Measurements from ENCODE around the gene NCF4. TPM values are rescaled to one million over a fixed set of nuclear protein-coding genes. Genes with fewer than 3 reads are reported as not detected.

The NCF4 gene
- total RNA-seq, 1 donor = not detected

- no peak for DNase-seq (ENCODE audit: low read depth)
- H3K4me3 ChIP-seq (ENCODE audit: low read depth, low read length) = no peak overlapping the region
- TF ChIP-seq CTCF (IDR thresholded peaks at IDR 0.05; ENCODE audit: insufficient read depth, low read length) = no peak
Measured at GRCh38 chr22:36835903-36836302, 24.9 kb upstream of the NCF4 start.

- no peak for TF ChIP-seq CTCF (IDR thresholded peaks at IDR 0.05; ENCODE audit: insufficient read depth, low read length)
Measured at GRCh38 chr22:36838119-36839030, 22.4 kb upstream of the NCF4 start.

GRCh38 chr22:36839356-36840073 is 21.3 kb upstream of the NCF4 start:
- TF ChIP-seq CTCF (IDR thresholded peaks at IDR 0.05; ENCODE audit: insufficient read depth, low read length) = no peak
- H3K4me3 ChIP-seq (ENCODE audit: low read depth, low read length) = no peak overlapping the region
- no peak for DNase-seq (ENCODE audit: low read depth)

More at GRCh38 chr22:36838119-36839030, 22.4 kb upstream of the NCF4 start:
- no peak for DNase-seq (ENCODE audit: low read depth)
- H3K4me3 ChIP-seq (ENCODE audit: low read depth, low read length) = no peak overlapping the region

DNA sequence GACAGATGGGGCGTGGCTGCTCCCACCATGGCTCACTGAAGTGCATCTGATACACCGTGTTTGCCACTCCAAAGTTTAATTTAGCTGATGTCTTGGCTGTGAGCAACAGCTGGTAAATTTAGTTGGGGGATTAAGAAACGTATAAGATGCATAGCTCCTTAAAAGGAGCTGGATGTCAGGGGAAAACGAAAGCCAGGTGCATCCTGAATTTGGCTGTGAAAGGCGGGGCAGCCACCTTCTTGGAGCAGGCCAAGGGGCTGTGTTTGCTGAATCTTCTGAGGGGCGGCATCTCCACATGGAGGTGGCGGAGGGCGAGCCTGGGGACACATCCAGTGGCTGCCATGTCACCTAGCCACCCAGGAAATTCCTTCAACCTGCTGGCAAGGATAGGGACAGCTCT is 20.7 kb upstream of the NCF4 start:
- TF ChIP-seq CTCF (IDR thresholded peaks at IDR 0.05; ENCODE audit: insufficient read depth, low read length) = no peak
- H3K4me3 ChIP-seq (ENCODE audit: low read depth, low read length) = no peak overlapping the region
- no peak for DNase-seq (ENCODE audit: low read depth)

GRCh38 chr22:36846271-36846670 is 14.5 kb upstream of the NCF4 start:
- DNase-seq (ENCODE audit: low read depth) = no peak
- TF ChIP-seq CTCF (IDR thresholded peaks at IDR 0.05; ENCODE audit: insufficient read depth, low read length) = no peak
- H3K4me3 ChIP-seq (ENCODE audit: low read depth, low read length) = no peak overlapping the region

GRCh38 chr22:36846949-36847348 is 13.9 kb upstream of the NCF4 start:
- TF ChIP-seq CTCF (IDR thresholded peaks at IDR 0.05; ENCODE audit: insufficient read depth, low read length) = no peak
- DNase-seq (ENCODE audit: low read depth) = no peak
- H3K4me3 ChIP-seq (ENCODE audit: low read depth, low read length) = no peak overlapping the region

Measured in fibroblast of the aortic adventitia (primary cell).